DMS79 treated with DMSO at 0.1 percent for 48 hours (cell line): Measurements from ENCODE around the gene GYPE.
"Not testable (repeated sequence)": the region's sequence is repeated elsewhere in the genome, so short reads cannot be mapped to it uniquely, and the experiment has no call there.

ENCODE experiments used
- DNase-seq: peaks from one replicate; lab custom pipeline; 2025; lab: John Stamatoyannopoulos, UW

Gene GYPE

DNA sequence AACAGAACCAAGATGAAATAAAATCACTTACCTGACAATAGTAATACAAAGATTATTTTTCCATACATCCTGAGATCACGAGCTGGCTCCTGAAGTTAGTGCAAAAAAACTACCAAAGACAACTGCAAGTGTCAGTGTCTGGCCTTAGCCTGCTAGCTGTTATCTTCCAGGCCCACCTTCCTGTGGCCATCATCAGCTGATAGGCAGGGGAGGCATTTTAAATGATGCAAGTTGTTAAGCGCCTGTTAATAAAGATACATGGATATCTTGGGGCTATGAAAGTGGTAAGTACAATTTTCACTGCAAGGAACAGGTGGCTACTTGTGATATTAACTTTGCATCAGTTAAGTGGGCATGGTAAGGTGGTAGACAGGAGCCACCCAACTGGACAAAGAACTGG, at the start of gene GYPE:
Gene GYPE (minus strand): TSS at position 120 of the 400 bp plus-strand sequence. CDS start 52 bp downstream, at position 68.
- DNase-seq, result not testable (repeated sequence)

DNA sequence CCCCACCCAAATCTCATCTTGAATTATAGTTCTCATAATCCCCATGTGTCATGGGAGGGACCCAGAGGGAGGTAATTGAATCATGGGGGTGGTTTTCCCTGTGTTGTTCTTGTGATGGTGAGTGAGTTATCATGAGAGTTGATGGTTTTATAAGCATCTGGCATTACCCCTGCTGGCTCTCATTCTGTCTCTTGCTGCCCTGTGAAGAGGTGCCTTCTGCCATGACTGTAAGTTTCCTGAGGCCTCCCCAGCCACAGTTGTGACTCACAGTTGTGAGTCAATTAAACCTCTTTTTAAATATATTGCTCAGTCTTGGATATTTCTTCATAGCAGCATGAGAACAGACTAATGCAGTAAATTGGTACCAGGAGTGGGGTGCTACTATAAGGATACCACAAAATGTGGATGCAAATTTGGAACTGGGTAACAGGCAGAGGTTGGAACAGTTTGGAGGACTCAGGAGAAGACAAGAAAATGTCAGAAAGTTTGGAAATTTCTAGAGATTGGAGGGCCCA, 46.2 kb upstream of the GYPE start:
- not testable (repeated sequence) for DNase-seq

DNA sequence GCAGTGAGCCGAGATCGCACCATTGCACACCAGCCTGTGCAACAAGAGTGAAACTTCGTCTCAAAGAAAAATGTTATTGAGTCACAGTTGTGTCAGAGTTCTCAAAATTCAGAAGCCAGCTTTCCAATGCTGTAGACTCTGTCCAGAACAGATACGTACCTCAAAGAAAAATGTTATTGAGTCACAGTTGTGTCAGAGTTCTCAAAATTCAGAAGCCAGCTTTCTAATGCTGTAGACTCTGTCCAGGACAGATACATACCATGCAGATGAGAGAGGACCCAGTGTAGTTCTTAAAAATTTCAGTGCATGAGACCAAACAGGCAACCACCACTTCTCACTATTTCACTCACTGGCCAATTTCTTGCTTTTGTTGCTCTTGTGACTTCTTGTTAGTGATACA, 45.6 kb upstream of the GYPE start:
- DNase-seq, result not testable (repeated sequence)

DNA sequence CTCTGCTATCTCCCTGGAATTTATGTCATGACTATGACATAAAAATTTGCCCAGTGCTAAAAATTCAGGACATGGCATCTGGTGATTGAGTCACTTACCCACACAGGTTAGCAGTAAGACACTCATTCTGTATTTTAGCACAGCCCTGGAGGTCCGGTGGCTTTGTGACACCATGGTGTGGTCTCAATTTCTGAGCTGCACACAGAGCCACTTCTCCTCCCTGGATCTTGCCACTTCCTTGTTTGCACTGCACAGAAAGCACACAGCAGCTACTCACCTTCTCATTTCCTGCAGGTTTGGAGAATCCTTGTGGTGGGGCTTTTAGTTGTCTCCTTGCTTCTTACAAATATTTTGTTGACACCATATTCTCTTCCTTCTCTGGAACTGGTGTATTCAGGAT, 44.8 kb upstream of the GYPE start:
- not testable (repeated sequence) for DNase-seq

DNA sequence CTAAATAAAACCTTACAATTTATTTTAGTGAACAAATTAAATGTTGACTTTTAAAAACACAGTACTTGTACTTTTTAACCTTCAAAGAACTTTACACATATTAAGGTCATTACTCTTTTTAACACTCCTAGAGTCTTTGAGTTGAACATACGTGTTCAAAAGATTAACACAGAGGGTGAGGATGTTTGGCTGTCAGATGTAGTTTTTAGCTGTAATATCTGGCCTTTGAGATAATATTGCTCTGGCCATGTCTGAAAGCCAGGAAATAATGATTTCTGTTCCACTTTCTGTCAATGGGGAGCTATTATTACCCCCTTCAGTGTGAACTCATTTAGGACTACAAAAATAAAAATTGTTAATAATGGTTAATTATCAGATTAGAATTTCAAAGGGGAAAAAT, 42.1 kb upstream of the GYPE start:
- not testable (repeated sequence) for DNase-seq

DNA sequence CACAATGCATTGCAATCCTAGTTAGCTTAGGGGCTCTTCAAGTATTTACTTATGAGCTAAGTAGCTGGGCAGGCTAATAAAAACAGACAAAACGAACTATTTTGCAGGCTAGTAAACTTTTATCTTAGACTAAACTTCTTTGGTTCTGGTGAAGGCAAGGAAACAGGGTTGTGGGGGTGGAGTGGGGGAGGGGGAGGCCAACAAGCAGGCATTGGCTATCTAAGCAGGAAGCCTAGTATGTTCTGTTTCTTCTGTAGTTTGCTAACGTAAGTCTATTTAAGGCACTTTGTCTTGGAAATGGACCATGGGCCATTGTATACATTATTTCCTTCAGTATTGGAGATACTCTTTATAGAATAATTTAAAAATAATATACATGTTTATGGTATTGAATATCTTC, 35.3 kb upstream of the GYPE start:
- DNase-seq, result not testable (repeated sequence)

DNA sequence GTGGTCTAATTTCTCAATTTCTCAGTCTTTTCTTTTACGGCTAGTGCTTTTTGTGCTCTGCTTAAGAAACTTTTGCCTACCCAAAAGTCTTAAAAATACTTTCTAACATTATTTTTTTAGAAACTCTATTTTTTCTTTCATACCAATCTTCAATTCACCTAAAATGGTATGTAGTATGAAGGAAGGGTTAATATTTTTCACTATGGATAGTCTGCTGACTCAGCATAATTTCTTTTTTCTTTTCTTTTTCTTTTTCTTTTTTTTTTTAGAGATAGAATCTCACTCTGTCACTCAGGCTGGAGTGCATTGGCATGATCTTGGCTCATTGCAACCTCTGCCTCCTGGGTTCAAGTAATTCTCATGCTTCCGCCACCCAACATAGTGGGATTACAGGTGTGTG, 34.2 kb upstream of the GYPE start:
- DNase-seq, result no peak

DNA sequence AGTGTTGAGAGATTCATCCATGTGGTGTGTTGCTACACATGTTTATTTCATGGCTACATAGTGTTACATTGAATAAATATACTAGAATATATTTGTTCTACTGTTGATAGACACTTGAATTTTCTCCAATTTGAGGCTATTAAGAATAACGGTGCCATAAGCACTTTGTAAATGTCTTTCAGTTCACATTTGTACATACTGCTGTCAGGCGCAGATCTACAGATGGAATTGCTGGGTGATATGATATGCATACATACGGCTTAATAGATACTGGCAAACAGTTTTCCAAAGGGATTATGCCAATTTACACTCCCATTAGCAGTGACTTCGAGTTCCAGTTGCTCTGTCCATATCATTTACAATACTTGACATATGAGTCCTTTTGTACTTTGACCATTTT, 33.5 kb upstream of the GYPE start:
- DNase-seq, result not testable (repeated sequence)

DNA sequence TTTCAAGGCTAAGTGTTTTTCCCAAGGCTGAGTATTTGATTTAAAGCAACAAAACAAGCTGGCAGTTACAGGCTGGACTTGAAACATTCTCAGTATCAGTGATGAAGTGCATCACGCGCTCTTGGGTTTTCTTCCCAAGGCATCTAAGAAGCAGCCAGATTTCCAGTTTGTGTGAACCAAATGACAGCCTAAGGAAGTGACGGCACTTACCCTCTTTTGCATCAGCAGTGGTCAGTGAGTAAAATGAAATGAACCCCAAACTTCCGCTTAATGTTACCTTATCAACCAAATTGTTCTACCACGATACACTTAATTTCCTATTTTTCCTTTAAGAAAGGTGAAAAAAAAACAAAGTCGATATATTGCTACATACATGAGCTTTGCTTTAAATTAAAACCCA, 15.8 kb upstream of the GYPE start:
- no peak for DNase-seq

DNA sequence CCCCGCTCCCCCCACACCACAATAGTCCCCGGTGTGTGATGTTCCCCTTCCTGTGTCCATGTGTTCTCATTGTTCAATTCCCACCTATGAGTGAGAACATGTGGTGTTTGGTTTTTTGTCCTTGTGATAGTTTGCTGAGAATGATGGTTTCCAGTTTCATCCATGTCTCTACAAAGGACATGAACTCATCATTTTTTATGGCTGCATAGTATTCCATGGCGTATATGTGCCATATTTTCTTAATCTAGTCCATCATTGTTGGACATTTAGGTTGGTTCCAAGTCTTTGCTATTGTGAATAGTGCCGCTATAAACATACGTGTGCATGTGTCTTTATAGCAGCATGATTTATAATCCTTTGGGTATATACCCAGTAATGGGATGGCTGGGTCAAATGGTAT, 11.1 kb upstream of the GYPE start:
- DNase-seq, result not testable (repeated sequence)

DNA sequence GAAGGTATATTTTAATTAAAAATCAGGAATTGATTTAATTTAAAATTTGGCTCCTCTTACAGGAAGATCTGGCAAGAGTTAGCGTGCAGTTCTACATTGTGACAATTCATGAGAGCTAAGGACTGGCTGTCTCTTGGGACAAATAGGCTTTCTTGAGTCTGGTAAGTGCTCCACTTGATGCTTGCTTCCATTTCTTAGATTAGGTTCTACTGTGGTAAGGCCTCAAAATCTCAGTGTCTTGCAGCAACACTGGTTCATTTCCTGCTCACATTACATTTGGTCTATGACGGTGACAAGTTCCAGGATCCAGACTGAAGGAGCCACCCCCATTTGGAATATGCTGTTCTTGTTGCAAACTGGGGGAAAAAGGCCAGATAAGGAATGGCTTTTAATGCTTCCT, 7.1 kb upstream of the GYPE start:
- DNase-seq, result not testable (repeated sequence)

DNA sequence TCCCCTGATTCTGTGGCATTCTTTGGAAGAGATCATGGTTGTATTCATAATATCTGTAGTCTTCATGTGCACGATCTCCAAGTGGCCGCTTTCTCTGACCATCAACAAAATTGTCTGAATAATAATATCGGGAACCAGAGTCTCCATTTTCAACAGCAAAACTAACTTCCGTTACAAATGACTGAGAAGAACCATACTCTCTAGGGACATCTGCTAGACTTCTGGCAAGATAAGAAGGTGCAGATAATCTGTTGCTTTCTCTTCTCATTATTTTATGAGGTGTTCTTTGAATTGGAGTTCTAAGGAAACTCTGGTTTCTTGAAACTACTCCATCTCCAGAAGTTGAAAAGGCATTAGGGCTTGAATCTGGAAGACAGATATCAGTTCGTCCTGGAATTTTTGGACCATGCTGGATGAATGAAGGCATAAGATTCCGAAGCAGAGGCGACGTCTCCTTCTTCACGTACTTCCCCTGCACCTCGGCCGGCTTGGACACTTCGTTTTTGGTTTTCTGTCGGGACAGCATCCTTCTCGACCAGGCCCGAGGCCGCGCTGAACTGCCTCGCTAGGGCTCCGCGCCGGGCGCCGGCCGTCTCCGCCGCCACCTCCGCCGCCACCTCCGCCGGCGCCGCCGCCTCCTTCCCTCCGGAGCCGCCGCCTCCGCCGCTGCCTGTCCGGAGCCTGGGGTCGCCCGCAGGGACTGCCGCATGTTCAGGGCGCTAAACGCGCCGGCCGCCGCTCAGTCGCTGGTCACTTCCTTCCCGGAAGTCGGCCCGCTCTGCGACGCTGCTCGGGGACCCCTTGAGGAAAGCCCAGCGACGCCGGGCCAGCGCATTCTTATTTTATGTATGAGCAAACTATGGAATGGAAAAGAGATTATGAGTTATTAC, 6.4 kb upstream of the GYPE start:
- not testable (repeated sequence) for DNase-seq

DNA sequence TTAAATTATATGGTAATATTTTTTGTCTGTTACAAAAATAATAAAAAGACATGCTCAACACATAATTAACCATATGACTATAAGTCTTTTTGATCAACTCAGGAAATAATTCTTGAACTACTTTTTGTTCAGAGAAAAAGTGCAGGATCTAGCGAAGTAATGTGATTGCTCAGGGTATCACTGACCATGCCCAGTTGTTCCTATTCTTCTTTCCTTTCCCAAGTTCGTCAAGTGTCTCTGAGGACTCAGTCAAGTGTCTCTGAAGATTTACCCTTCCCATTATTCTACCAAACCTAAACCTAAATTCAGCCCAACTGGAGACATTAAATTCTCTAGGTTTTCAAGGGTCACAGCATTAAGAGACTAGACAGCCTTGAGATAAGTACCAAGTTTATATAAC, 5.5 kb upstream of the GYPE start:
- not testable (repeated sequence) for DNase-seq

DNA sequence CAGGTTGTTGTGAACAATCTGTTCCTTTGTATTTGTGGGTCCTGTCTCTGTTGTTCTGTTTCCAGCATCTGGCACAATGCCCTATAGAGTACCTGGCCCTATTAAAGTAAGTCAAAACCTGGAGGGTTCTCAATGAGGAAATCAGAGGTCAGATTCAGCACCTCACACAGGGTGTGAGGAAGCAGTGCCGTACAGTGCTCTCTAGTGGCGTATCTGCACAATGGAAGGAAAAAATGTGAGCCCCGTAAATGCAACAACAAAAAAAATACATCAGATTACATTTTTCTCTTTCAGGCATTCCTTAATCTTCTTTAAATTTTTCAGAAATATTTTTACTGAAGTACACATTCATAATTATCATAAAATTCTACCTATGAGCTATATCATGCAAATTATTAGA, 2.5 kb upstream of the GYPE start:
- peak; percentile 0 for DNase-seq

DNA sequence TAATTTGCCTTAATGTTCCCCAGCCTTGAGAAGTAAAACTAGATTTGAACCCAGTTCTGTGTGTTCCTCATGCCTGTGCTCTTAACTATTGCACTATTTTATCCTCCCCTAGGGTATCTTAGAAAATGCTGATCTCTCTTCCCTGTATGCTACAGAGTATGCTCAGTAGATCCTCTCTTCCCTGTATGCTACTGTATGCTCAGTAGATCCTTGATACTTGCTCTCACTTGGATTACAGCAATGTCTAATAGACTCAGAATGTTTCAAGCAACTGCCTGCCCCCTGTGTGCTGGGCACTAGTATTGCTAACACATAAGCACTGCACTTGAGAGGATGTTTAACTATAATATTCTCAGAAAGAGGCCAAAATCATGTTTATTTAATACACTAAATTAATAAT, 928 bp downstream of the GYPE start:
- not testable (repeated sequence) for DNase-seq

DNA sequence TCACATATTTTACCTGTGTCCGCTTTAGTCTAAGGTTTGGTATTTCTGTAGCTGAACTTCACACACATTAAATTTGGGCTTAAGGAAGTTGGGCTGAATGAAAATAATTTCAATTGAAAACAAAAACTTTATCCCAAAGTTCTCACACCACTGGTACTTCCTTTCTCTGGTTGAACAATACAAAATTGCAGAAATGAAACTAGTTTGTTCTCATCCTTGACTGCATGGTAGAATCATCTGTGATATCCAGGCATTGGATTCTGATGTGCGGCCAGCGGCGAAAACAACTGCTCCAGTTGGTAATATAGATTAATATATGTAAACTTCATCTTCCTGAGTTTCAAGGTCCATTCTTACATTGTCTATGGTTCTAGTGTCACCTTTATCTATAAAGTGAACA, 15.0 kb downstream of the GYPE start:
- DNase-seq, result not testable (repeated sequence)

DNA sequence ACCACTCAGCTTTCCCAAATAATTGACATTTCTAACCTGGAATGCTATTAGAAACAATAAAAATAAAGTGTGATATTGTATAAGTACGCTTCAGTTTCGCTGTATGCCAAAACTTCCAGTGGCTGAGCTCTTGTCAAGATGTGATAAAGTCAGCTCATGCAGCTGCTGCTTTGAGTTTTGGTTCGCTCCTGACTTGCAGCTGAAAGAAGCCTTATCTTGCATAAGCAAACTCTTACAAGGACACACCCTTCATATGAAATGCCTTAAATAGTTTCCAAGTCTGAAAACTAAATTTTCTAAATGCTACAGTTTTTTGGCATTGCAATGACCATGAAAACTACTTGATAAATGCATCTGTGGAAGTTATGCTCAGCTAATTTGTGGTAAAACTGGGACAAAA, 17.2 kb downstream of the GYPE start:
- not testable (repeated sequence) for DNase-seq

DNA sequence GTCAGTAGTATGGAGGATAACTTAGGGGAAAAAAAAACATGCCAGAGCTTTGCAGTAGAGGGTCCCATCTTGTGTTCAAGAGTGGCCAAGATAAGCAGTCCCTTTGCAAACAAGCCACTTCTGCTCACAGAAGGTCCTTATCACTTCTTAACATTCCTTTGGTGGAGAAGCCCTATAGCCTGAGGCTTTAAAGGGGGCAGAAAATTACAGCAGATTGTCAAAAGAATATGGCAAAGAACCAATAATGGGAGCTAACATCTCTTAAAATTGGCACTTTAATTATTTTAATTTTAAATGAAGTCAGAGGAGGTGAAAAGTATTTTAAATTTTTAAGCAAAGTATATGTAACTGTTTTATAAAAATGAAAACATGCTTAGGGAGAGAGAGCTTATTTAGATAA, 20.4 kb downstream of the GYPE start:
- DNase-seq, result not testable (repeated sequence)

DNA sequence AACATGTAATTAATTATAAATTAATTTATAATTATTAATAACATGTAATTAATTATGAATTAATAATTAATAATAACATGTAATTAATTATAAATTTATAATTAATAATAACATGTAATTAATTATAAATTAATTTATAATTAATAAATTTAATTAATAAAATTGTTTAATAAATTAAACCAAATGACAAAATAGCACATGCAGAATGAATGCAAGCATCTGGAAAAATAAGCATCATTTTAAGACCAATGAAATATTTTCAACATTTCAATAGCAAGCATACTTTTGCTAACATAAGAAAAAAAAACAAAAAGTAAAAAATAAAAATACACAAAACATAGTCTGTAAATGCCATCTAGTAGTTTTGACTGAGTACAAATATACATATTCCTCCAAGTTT, 21.8 kb downstream of the GYPE start:
- DNase-seq, result no peak

DNA sequence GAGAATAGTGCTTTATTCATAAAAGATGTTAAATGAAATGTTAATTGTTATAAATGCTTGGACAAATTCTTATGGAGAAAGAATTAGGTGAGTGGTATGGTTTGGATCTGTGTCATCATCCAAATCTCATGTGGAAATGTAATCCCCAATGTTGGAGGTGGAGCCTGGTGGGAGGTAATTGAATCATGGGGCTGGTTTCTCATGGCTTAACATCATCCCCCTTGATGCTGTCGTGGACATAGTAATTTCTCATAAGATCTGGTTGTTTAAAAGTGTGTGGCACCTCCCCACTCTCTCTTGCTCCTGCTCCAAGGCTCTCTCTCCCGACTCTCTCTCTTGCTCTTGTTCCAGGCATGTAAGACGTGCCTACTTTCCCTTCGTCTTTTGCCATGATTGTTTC, 22.5 kb downstream of the GYPE start:
- DNase-seq, result no peak

DNA sequence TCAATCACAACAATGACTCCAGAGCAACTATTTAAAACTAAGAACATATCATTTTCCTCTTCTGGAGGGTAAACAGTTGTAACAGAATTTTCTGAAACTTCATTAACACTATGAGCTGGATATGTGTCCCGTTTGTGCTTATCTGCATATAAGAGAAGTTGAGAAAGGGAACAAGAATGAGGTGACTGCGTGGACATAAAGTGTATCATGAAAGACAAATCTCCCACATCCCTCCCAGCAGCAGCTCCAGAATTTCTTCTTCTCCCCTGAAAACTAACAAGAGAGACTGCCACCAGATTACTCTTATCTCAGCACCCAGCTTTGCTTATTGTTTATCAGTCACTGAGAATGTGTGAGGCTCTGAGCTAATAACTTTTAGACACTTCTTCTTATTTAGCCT, 25.8 kb downstream of the GYPE start:
- DNase-seq, result not testable (repeated sequence)

DNA sequence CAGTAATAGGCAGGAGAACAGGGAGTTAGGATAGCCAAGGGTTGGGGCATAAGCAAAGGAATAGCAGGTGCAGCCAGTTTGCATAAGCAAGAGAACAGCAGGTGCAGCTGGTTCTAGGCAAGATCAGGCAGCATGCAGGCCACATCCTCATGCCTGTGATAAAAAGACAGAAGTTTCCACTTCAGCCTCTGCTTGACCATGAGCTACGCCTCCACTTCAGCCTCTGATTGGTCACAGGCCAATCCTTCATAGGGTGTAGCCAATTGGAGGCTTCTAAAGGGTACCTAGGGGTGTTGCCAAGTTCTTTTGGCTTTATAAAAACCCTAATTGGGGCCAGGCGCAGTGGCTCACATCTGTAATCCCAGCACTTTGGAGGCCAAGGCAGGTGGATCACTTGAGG, 30.0 kb downstream of the GYPE start:
- not testable (repeated sequence) for DNase-seq

DNA sequence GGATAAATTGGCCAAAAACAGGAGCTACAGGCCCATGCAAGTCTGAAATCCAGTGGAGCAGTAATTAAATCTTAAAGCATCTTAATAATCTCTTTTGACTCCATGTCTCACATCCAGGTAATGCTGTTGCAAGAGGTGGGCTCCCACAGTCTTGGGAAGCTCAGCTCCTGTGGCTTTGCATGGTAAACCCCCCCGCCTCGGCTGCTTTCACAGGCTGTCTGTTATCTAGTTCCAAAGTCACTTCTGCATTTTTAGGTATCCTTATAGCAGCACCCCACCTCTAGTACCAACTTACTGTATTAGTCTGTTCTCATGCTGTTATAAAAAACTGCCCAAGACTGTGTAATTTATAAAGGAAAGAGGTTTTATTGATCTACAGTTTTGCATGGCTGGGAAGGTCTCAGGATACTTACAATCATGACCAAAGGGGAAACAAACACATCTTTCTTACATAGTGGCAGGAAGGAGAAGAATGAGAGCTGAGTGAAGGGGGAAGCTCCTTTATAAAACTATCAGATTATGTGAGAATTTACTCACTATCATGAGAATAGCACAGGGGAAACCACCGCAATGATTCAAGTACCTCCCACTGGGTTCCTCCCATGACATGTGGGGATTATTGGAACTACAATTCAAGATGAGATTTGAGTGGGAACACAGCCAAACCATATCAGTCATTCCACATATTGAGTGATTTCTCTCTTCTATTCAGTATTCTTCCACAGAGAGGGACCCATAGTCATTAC, 34.7 kb downstream of the GYPE start:
- DNase-seq, result not testable (repeated sequence)
